Mesenteric fat pad (tissue), 1 donor: Measurements from ENCODE around the gene GTF3C2. TPM values are rescaled to one million over a fixed set of nuclear protein-coding genes. Genes with fewer than 3 reads are reported as not detected.
"Not testable (repeated sequence)": the region's sequence is repeated elsewhere in the genome, so short reads cannot be mapped to it uniquely, and the experiment has no call there.

Experiments
- DNase-seq: peaks from one replicate; pipeline ENCODE4 v3.0.0-alpha.2; 2020; ENCODE audit warnings: low spot score
- total RNA-seq: library from RNA; stranded (reverse); fragmentation: NEBNext Ultra II Directional; extraction: Animal tissue kit (Norgen Biotek cat#: 25700); gene quantifications from one replicate; pipeline ENCODE4 v1.2.1, GENCODE V29; 2021
- donor health status: DM: yes; HTN: yes; CAD: no.

GTF3C2 gene
- total RNA-seq, 1 donor from 2014 or later, result 44.8 TPM

DNA sequence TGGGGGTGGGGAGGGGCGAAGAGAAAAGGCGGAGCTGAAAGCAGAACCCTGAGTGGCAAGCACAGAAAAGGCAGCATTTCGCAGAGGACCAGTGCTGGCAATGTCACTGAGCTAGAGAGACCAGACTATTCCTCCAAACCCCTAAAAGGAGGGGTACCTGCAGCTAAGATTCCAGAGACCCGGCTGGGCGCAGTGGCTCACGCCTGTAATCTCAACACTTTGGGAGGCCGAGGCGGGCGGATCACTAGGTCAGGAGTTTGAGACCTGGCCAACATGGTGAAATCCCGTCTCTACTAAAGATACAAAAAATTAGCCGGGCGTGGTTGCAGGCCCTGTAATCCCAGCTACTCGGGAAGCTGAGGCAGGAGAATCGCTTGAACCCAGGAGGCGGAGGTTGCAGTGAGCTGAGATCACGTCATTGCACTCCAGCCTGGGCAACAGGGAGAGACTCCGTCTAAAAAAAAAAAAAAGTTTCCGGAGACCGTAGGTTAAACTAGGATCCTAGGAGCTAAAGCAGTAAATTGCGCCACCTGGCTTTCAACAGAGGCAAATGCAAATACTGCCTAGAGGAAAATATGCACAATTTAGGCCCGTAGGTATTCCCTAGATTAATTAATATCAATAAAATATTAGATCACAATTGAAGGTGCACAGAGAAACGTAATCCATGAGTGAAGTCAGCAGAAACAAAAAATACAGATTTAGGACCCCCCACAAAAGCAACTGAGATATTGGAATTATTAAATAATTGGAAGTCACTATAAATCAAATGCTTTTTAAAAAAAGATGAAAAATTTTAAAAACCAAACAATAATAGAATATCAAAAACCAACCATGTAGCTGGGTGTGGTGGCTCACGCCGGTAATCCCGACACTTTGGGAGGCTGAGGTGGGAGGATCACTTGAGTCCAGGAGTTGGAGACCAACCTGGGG lies 53.2 kb downstream of the GTF3C2 start:
- no peak for DNase-seq

DNA sequence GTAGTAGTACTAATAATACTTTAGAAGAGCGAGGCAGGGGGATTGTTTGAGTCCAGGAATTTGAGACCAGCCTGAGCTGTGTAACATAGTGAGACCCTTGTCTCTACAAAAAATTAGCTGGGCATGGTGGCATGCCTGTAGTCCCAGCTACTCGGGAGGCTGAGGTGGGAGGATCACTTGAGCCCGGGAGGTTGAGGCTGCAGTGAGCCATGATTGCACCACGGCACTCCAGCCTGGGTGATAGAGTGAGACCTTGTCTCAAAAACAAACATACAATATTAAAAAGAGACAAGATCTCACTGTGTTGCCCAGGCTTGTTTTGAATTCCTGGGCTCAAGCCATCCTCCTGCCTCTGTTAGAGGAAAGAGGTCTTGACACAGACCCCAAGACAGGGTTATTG lies 56.0 kb downstream of the GTF3C2 start:
- DNase-seq, result not testable (repeated sequence)

DNA sequence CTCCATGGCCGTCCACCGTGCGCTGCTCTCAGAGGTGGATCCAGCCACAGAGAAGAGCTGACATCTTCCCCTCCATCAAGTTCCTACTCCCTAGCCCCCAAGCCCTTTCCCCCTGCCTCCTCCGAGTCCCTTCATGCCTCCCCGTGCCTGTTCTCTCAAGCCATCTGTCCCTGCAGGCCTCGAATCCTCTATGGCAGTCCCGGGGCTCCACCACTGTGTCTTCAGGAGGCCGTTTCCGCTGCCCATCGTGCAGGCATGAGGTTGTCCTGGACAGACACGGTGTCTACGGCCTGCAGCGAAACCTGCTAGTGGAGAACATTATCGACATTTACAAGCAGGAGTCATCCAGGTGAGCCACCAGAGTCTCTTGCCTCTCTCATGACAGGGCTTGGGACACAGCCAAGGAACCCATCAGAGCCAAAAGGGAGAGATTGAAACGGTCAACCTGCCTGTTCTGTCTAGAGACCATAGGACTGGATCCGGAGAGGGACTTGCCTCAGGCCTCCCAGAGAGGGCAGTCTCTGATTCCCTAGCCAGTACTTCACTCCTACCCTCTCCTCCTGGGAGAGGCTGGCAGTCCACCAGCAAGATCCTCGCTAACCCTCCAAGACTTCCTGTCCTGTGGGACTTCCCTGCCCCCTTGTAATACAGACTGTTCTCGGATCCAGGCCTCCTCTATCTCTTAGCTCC lies 58.0 kb downstream of the GTF3C2 start:
- DNase-seq, result no peak

DNA sequence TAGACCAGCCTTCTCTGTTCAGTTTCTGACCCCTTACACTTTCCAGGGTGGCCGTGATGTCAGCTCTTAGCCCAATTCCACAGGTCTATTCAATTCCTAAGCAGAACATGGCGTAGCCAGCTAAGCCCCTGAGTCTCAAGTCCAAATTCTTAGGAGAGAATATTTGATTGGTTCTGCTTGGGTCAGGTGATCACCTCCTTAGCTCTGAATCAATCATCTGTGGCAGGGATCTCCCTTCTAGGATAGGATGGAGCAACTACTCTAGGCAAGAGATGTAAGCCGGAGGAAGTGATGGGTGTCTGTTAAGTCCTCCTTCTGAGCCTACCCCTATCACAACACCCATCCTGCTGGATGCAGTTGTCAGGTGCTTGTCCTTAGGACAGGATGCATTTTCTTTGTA lies 59.4 kb downstream of the GTF3C2 start:
- no peak for DNase-seq

DNA sequence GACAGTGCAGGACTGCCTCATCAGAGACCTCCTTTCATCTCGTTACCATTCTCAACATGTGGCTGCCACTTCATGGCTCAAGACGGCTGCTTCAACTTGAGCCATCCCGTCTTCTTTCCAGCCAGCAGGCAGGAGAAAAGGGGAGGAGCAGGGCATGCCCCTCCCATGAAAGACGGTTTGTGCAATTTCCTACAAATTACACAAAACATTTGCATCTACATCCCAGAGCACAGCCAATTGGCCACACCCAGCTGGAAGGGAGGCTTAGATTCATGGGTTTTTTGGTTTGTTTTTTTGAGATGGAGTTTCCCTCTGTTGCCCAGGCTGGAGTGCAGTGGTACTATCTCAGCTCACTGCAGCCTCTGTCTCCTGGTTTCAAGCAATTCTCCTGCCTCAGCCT lies 60.1 kb downstream of the GTF3C2 start:
- no peak for DNase-seq

DNA sequence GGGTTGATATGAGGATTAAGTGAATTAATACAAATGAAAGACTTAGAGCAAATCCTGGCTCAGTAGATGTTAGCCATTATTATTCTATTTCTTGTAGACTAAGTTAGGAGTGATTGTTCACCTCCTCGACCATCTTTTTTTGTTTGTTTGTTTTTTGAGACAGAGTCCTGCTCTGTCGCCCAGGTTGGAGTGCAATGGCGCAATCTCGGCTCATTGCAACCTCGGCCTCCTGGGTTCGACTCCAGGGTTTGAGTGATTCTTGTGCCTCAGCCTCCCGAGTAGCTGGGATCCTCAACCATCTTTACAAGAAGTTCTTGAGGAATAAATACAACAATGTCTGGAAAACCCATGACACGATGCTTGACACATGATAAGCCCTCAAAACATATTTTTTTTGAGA lies 61.6 kb downstream of the GTF3C2 start:
- DNase-seq, result no peak

DNA sequence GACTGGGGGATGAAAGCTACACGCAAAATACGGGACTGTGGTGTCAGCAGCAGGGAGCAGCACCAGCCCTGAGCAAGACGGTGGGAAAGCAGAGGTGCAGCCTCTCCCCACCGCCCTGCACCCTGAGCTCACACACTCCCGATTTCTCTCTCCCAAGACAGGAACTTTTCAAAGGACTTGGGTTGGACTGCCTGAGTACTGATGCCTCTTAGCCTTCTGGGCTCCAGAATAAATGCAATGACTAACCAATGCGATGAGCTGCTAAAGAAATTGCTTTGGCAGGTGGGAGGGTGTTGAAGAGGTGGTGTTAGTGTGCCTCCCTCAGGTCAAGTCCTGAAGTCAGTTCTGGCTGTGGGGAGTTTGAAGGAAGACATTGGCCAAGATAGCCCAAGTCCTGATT lies 64.7 kb downstream of the GTF3C2 start:
- no peak for DNase-seq

DNA sequence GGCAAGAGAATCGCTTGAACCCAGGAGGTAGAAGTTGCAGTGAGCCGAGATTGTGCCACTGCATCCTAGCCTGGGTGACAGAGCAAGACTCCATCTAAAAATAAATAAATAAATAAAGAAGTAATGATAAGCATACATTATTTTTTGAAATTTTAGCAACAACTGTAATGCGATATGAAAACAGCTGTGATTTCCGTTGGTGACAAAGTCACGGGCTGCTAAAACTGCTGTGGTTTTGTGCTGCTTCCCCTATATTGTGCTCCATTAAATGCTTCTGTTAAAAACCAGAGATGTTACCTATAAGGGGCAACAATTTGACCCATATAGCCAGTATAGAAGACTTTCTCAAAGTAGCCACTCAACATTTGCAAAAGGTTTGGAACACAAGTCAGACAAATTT lies 66.0 kb downstream of the GTF3C2 start:
- no peak for DNase-seq

DNA sequence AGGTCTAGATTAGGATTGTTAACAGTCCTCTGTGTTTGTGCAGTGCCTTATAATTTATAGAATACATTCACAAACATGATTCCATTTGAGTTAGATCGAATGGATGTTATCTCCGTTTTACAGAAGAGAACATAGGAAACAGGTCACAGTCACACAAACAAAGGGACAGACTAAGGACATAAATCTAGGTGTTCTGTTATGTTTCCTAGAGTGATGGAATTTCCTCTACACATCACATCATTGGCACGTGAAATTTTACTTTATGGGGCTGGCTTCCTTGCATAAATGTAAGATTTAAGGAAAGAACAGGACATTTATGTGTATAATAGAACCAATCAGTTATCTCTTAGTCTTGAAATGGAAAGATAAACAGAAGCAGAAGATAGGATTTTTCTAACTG lies 68.0 kb downstream of the GTF3C2 start:
- no peak for DNase-seq

DNA sequence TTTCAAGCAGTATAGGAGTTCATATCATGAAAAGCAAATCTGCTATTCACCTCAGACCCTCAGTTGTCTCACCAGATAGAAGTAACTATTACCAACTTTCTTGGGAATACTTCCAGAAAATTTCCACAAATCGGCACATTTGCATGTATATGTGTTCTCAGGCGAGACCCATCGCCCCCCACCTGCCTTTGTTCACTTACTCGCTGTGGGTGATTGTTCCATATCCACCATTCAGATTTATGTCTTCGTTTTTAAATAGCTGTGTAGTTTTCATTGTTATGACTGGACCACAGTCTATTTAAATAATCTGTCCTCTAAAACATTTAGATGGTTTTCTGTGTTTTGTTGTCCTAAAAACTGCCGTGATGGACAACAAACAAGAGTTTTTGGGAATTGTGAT lies 71.1 kb downstream of the GTF3C2 start:
- DNase-seq, result no peak

DNA sequence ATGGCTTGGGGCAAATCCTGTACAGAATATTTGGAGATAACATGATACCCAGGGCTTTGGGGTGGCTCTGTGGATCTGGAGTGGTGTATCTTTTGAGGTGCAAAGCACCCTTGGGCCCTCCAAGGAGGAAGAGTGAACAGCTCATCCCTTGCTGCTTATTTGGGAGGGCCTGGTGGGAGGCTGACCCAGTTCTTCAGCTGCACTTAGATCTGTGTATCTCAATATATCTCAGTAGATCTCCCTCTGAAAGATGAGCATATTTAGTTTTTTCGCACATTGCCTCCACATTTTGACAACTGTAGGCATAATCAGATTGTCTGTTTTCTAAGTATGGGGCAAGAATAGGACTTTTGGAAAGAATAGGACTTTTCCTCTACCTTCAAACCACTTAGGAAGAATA lies 71.6 kb downstream of the GTF3C2 start:
- no peak for DNase-seq

DNA sequence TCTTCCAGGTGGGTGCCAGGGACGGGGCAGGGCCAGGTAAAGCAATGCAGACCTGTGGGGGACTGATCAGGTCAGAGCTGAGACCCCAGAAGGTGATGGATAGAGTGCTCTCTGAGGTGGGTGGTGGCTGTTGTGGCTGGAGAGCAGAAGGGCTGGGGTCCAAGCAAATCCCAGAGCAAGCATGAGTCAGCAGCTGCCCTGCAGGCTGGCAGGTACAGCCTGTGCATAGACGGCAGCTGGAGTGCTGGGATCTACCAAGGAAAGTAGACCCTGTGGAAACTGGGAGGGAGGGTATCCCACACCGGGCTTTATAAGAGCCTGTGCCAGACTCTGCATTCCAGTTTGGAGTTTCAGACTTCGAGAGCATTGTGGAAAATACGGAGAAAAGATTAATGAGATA lies 73.7 kb downstream of the GTF3C2 start:
- DNase-seq, result no peak

DNA sequence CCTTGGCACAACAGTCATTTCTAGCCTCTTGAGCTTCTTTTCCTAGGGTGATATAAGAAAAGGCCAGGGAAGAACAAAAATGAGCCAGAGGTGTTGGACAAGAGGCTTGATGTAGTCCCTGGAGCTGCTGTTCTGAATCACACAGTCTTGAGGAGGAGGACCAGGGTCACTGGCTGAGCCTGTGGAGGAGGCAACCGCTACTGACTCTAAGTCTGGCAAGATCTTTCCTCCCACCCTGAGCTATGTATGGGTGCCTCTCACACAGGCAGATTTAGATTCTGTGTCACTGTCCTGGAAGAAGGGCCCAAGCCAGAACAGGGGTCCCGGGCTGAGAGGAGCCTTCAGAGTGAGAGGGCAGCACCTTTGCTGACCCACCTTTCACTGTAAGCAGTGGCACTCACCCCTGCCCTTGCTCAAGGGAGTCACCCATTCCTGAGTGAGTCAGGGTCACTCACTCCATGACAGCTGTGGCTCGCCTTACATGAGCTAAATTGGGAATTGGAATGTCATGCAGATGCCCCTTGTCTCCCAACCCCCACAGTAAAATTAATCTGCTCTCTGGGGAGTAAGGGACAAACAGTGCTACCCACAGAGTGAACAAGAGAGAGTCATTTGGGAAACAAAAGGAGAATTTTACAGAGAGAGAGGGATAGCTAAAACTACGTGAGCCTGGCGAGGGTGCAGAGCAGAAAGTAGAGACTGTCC lies 74.6 kb downstream of the GTF3C2 start, which contains the start of gene TRIM54:
TSS of gene TRIM54 (plus strand) at position 575 of the 705 bp plus-strand sequence. CDS start 303 bp downstream, outside the sequence.
- no peak for DNase-seq

DNA sequence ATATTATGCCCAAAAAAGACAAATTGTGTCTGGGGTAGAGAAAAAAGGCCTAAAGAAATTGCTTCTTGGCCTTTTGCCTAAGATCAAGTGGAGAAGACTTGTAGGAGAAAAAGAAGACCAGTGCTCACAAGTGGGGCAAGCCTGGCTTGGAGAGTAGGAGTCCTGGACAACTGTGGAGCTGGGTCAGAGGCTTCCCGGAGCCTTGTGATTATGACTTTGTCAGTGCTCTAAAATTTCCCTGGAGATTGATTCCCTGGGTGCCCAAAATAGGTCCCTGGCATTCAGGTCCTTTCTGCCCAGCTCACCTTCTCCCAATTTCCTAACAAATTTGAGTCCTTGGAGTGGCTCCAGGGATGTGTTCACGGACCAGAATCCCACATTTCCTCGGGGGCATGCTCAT lies 75.1 kb downstream of the GTF3C2 start:
- DNase-seq, result no peak

DNA sequence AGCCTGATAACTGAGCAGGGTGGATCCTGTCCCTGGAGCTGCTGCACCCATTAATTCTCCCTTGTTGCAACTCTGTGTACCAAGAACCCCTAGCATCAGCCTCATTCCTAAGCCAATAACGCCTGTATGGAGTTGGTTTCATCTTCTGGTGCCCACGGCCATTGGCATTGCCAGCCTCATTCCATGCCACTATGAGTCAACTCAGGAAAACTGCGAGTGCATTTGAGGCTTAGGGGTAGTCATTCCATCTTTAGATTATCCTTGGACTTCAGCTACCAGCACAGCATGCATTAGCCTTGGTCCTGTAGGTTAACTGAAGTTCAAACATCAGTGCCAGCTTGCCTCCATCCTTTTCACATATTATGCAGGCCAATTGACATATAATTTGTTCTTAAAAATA lies 75.7 kb downstream of the GTF3C2 start:
- DNase-seq, result no peak

DNA sequence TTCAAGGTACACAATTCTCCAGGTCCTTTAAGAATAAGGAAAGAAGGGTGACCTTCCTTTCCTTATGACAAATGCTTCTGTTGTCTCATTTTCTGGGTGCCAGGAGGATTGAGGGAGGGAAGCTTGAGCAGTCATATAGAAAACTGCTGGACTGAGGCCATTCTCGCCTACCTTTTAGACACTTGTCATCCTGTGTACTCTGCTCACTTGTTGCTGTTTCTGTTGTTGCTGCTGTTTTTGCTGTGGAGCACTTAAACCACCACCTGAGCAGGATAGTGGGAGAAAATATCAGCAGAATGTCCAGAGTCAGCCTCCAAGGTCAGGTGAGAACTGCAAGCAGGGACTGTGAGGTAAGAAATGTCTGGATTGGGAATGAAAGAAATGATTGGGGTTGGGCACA lies 78.6 kb downstream of the GTF3C2 start:
- no peak for DNase-seq

Other genes starting within 250 kb of the GTF3C2 start
- 11.0 TPM for gene CGREF1, start 237.6 kb downstream of the GTF3C2 start, total RNA-seq
- not detected for gene ABHD1, start 232.9 kb downstream of the GTF3C2 start, total RNA-seq
- gene PREB, start 222.1 kb downstream of the GTF3C2 start, total RNA-seq, result 76.5 TPM
- gene PRR30, start 217.4 kb downstream of the GTF3C2 start, total RNA-seq, result not detected
- gene TCF23, start 207.8 kb downstream of the GTF3C2 start, total RNA-seq, result 0.48 TPM
- gene ATRAID, start 144.7 kb downstream of the GTF3C2 start, total RNA-seq, result 88.3 TPM
- gene SLC5A6, start 144.5 kb downstream of the GTF3C2 start, total RNA-seq, result 79.3 TPM
- 26.0 TPM for gene CAD, start 139.4 kb downstream of the GTF3C2 start, total RNA-seq
- not detected for gene SLC30A3, start 93.7 kb downstream of the GTF3C2 start, total RNA-seq
- gene DNAJC5G, start 81.3 kb downstream of the GTF3C2 start, total RNA-seq, result not detected
- gene TRIM54, start 74.3 kb downstream of the GTF3C2 start, total RNA-seq, result not detected
- gene UCN, start 48.3 kb downstream of the GTF3C2 start, total RNA-seq, result 1.0 TPM
- gene MPV17, start 33.7 kb downstream of the GTF3C2 start, total RNA-seq, result 61.9 TPM
- gene EIF2B4, start 13.6 kb upstream of the GTF3C2 start, total RNA-seq, result 47.0 TPM
- 110 TPM for gene SNX17, start 13.9 kb upstream of the GTF3C2 start, total RNA-seq
- 20.7 TPM for gene ZNF513, start 24.0 kb upstream of the GTF3C2 start, total RNA-seq
- gene PPM1G, start 52.8 kb upstream of the GTF3C2 start, total RNA-seq, result 56.7 TPM
- gene NRBP1, start 71.9 kb upstream of the GTF3C2 start, total RNA-seq, result 92.9 TPM
- 0.48 TPM for gene KRTCAP3, start 85.6 kb upstream of the GTF3C2 start, total RNA-seq
- gene IFT172, start 133.0 kb upstream of the GTF3C2 start, total RNA-seq, result 21.4 TPM
- 136 TPM for gene FNDC4, start 138.4 kb upstream of the GTF3C2 start, total RNA-seq
- gene GCKR, start 140.1 kb upstream of the GTF3C2 start, total RNA-seq, result 4.2 TPM
- gene ZNF512, start 226.3 kb upstream of the GTF3C2 start, total RNA-seq, result 16.6 TPM